B cell (primary cell): ENCODE measurements around the gene NKIRAS2. TPM values are rescaled to one million over a fixed set of nuclear protein-coding genes. Genes with fewer than 3 reads are reported as not detected.

ENCODE experiments used
- ATAC-seq: fragments of 200-7000 bp; cut with Tn5 transposase; one replicate; pipeline ENCODE4 v1.10.0; 2021; ENCODE audit warnings: low read depth, mild to moderate bottlenecking, moderate number of reproducible peaks, moderate library complexity
- CTCF ChIA-PET: fragments of 350-600 bp; sonication (Branson Sonifier 250); formaldehyde crosslinking; loops from one replicate; lab custom pipeline; 2021; ENCODE audit warnings: antibody characterized with exemption, inconsistent platforms; lab: Charles Lee
- POLR2A ChIA-PET: fragments of 350-600 bp; sonication (Branson Sonifier 250); formaldehyde crosslinking; loops from one replicate; lab custom pipeline; 2021; ENCODE audit warnings: antibody characterized with exemption; lab: Charles Lee
- DNase-seq: peaks from one replicate; pipeline ENCODE4 v3.0.0; 2013
- H2AFZ ChIP-seq: 2 replicates; pipeline ENCODE4 v1.6.1; 2012; ENCODE audit warnings: mild to moderate bottlenecking, low read depth, low read length; ENCODE audit not compliant: insufficient read depth, poor library complexity, severe bottlenecking
- H3K27ac ChIP-seq, 2 donors: 1 replicate in 1 of 2; 2 replicates in 1 of 2; pipeline ENCODE4 v1.5.1; 2012 to 2013; ENCODE audit warnings: low read length in 2 of 2, mild to moderate bottlenecking in 2 of 2, moderate library complexity in 1 of 2
- H3K27me3 ChIP-seq, 4 experiments: fragments of 200-600 bp in 1 of 4; sonication (generic) in 1 of 4; replicated peaks in 1 of 4; 1 replicate in 2 of 4; 2 replicates in 2 of 4; pipeline versions ENCODE4 v1.6.1 to v1.7.0; 2013 to 2016; ENCODE audit warnings: low read length in 3 of 4, mild to moderate bottlenecking in 2 of 4, mixed read lengths in 1 of 4, moderate library complexity in 1 of 4; ENCODE audit not compliant: insufficient read depth in 4 of 4, control insufficient read depth in 3 of 4; ENCODE audit errors: control extremely low read depth in 1 of 4
- H3K36me3 ChIP-seq, 2 experiments: replicated peaks in 1 of 2; 1 replicate in 1 of 2; 2 replicates in 1 of 2; pipeline versions ENCODE4 v1.6.1 to v1.7.1; 2013; ENCODE audit warnings: low read length in 1 of 2; ENCODE audit not compliant: insufficient read depth in 2 of 2, control insufficient read depth in 1 of 2; ENCODE audit errors: control extremely low read depth in 1 of 2, extremely low read depth in 1 of 2
- H3K4me1 ChIP-seq, 2 donors: fragments of 200-600 bp in 1 of 2; sonication (generic) in 1 of 2; 1 replicate in 1 of 2; 2 replicates in 1 of 2; pipeline versions ENCODE4 v1.5.1 to v1.6.1; 2013 to 2017; ENCODE audit warnings: low read length in 2 of 2; ENCODE audit not compliant: control insufficient read depth in 2 of 2, insufficient read depth in 2 of 2
- H3K4me2 ChIP-seq: replicated peaks from 2 replicates; pipeline ENCODE3; 2012; ENCODE audit warnings: mild to moderate bottlenecking, low read depth, low read length; ENCODE audit not compliant: poor library complexity, severe bottlenecking
- H3K4me3 ChIP-seq, 5 experiments: fragments of 200-600 bp in 1 of 5; sonication (generic) in 1 of 5; 1 replicate in 3 of 5; 2 replicates in 2 of 5; pipeline versions ENCODE4 v1.5.1 to v1.7.0; 2011 to 2016; ENCODE audit warnings: low read length in 4 of 5, mild to moderate bottlenecking in 4 of 5, low read depth in 2 of 5, control low read depth in 1 of 5, moderate library complexity in 1 of 5; ENCODE audit not compliant: insufficient read depth in 1 of 5; ENCODE audit errors: control extremely low read depth in 1 of 5, extremely low read depth in 1 of 5
- H3K79me2 ChIP-seq: fragments of 200-600 bp; sonication (generic); one replicate; pipeline ENCODE4 v1.6.0; 2016; ENCODE audit warnings: low read length; ENCODE audit not compliant: control insufficient read depth, insufficient read depth
- H3K9ac ChIP-seq: fragments of 200-600 bp; sonication (generic); 2 replicates; pipeline ENCODE4 v1.6.1; 2017; ENCODE audit warnings: mild to moderate bottlenecking, low read length, moderate library complexity
- H3K9me3 ChIP-seq, 3 donors: one replicate each; pipeline versions ENCODE4 v1.6.1 to v1.7.1; 2013; ENCODE audit warnings: low read length in 2 of 3; ENCODE audit not compliant: control insufficient read depth in 2 of 3, insufficient read depth in 1 of 3; ENCODE audit errors: control extremely low read depth in 1 of 3
- H4K20me1 ChIP-seq: 2 replicates; pipeline ENCODE4 v1.6.0; 2012; ENCODE audit warnings: mild to moderate bottlenecking, low read length; ENCODE audit not compliant: insufficient read depth, control insufficient read depth, poor library complexity, severe bottlenecking
- H3K27ac Mint-ChIP-seq: one replicate; pipeline ENCODE4 v1.8.0; 2021; ENCODE audit warnings: mixed read lengths
- H3K27me3 Mint-ChIP-seq: one replicate; pipeline ENCODE4 v1.8.0; 2021; ENCODE audit warnings: mixed read lengths
- H3K4me1 Mint-ChIP-seq: one replicate; pipeline ENCODE4 v1.8.0; 2021; ENCODE audit warnings: mixed read lengths
- H3K4me3 Mint-ChIP-seq: one replicate; pipeline ENCODE4 v1.8.0; 2021; ENCODE audit warnings: mixed read lengths
- H3K9me3 Mint-ChIP-seq: one replicate; pipeline ENCODE4 v1.8.0; 2022; ENCODE audit warnings: mixed read lengths; ENCODE audit not compliant: insufficient read depth
- EZH2 ChIP-seq: IDR thresholded peaks from 2 replicates; pipeline ENCODE4 v1.6.1; 2012; ENCODE audit warnings: borderline replicate concordance, low read depth, mild to moderate bottlenecking, moderate library complexity, low read length; ENCODE audit not compliant: insufficient read depth, poor library complexity, severe bottlenecking
- WGBS: methylation state at CpG from one replicate; pipeline ENCODE4 v1.1.5; 2013; ENCODE audit warnings: missing lambda C conversion rate; ENCODE audit not compliant: insufficient coverage; 5-methylcytosine and 5-hydroxymethylcytosine counted together
- intact Hi-C: fragments of 100-400 bp; cut with micrococcal nuclease; formaldehyde crosslinking; loops from one replicate; pipeline ENCODE4 v1.10.0; 2022
- polyA plus RNA-seq: library from polyadenylated mRNA; depleted of rRNA; stranded (reverse); fragments of >200 nt; gene quantifications from 2 replicates; pipeline ENCODE4 v1.2.3, GENCODE V29; 2012
- total RNA-seq, 2 donors: library from RNA; stranded (reverse); fragments of 120-200 nt in 1 of 2; gene quantifications; 1 replicate in 1 of 2; 2 replicates in 1 of 2; pipeline versions ENCODE4 v1.2.3 to v1.2.4, GENCODE V29; 2013 to 2022
- TF ChIP-seq, protein P1 (sequence below): fragments of 200-600 bp; IDR thresholded peaks from one replicate; pipeline ENCODE4 v1.8.0; 2022; ENCODE audit warnings: antibody characterized with exemption, mild to moderate bottlenecking

The NKIRAS2 gene
- total and polyA plus RNA-seq, 2 donors (not counting 1 experiment from before 2014, with no cell fraction given), result 22.0 to 29.2 TPM

DNA sequence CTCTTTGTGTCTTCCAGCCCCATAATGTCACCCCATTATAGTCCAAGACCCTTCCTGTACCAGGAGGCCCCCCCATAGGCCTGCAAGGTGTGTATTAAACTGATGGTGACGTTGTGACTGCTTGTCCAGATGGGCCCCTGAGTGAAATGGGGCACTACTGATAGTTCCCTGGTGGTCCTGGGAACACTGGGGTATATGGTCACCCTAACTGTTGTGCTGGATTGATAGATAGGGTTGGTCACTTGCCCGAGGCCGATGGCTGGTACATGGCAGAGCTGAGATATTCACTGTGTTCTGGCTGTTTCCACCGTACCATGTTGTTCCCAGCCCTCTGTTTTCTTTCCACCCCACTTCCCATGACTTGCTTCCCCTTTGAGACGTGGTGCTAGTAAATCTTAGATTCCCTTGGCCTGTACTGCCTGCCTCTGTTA is 49.0 kb upstream of the NKIRAS2 start:
- peaks cover 40% of the 10 kb centered on the region for H3K79me2 ChIP-seq
- H3K4me1 Mint-ChIP-seq, result peaks cover 43% of the 10 kb centered on the region
- H3K4me3 ChIP-seq, result no peak overlapping the region
- H3K4me1 ChIP-seq, result peaks cover 18 to 47% of the 10 kb centered on the region in 2 donors
- H3K27ac ChIP-seq, result no peak overlapping the region
- intact Hi-C loops, result no loop called here
- peak overlapping the region; percentile 63 for H3K27ac Mint-ChIP-seq
- no peak overlapping the region for H3K4me3 Mint-ChIP-seq
- ChIA-PET POLR2A (interaction anchor here (0.7 kb wide), 1 partner anchor 11 kb away, joined by 4 read pairs; no protein-coding TSS in a partner anchor), CTCF (interaction anchor here (0.7 to 8.9 kb wide), 2 partner anchors 23 to 48 kb away, joined by 5 to 90 read pairs; partner anchors contain the start of genes DNAJC7 and NKIRAS2)
- H3K4me2 ChIP-seq, result peak overlapping the region; percentile 0
- H2AFZ ChIP-seq, result no peak overlapping the region
- ATAC-seq (no peak), DNase-seq (no peak)
- H4K20me1 ChIP-seq, result peaks cover 39% of the 10 kb centered on the region
- no peaks in the 10 kb centered on the region for H3K27me3 ChIP-seq
- H3K27me3 Mint-ChIP-seq, result no peaks in the 10 kb centered on the region
- H3K9ac ChIP-seq, result no peak overlapping the region
- H3K36me3 ChIP-seq, result peaks cover 7 to 50% of the 10 kb centered on the region in 2 experiments
- WGBS, result 90% methylated on average over 4 of the region's 5 CpGs
- peaks cover 0 to 3% (median 0%) of the 10 kb centered on the region in 3 donors for H3K9me3 ChIP-seq
- no peaks in the 10 kb centered on the region for H3K9me3 Mint-ChIP-seq
- TF ChIP-seq, protein P1, sequence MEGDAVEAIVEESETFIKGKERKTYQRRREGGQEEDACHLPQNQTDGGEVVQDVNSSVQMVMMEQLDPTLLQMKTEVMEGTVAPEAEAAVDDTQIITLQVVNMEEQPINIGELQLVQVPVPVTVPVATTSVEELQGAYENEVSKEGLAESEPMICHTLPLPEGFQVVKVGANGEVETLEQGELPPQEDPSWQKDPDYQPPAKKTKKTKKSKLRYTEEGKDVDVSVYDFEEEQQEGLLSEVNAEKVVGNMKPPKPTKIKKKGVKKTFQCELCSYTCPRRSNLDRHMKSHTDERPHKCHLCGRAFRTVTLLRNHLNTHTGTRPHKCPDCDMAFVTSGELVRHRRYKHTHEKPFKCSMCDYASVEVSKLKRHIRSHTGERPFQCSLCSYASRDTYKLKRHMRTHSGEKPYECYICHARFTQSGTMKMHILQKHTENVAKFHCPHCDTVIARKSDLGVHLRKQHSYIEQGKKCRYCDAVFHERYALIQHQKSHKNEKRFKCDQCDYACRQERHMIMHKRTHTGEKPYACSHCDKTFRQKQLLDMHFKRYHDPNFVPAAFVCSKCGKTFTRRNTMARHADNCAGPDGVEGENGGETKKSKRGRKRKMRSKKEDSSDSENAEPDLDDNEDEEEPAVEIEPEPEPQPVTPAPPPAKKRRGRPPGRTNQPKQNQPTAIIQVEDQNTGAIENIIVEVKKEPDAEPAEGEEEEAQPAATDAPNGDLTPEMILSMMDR, result no peak
- TF ChIP-seq EZH2, result no peak
